GM21786 (cell line): ENCODE measurements around the gene AGFG2.

ENCODE experiments used
- ATAC-seq: cut with Tn5 transposase; IDR thresholded peaks from one replicate; pipeline ENCODE4 v1.9.1; 2021; ENCODE audit not compliant: unreplicated experiment

AGFG2 gene

DNA sequence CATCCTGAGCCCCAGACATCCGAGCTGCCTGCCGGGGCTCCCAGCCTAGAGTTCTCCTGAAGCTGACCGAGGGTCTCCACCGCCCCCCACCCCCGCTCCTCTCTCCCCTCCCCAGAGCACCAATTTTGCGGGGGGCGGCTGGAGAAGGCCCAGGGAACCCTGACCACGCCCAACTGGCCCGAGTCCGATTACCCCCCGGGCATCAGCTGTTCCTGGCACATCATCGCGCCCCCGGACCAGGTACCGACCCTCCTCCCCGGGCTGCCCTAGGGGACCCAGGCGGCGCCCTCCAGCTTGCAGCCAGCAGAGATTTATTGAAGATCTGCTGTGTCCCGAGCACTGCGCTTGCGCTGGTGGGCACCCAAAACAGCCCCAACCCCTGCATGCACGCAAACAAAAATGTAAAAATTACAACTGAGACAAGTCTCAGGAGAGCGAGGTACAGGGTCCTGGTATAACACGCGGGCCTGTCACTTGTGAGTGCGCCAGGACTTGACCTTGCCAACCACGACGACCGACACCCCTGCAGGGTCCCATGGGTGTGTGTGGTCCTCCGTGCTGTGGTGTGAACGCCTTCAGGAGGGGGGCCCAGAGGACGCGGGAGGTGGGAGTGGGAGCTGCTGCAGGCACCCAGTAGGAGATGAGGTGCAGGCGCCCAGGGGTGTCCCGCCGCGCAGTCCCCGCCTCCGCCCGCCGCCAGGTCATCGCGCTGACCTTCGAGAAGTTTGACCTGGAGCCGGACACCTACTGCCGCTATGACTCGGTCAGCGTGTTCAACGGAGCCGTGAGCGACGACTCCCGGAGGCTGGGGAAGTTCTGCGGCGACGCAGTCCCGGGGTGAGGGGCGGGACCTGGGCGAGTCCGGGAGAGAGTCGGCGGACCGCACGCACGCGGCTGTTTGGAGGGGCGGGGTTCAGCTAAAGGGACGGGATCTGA is 66.2 kb downstream of the AGFG2 start:
- no peak for ATAC-seq

DNA sequence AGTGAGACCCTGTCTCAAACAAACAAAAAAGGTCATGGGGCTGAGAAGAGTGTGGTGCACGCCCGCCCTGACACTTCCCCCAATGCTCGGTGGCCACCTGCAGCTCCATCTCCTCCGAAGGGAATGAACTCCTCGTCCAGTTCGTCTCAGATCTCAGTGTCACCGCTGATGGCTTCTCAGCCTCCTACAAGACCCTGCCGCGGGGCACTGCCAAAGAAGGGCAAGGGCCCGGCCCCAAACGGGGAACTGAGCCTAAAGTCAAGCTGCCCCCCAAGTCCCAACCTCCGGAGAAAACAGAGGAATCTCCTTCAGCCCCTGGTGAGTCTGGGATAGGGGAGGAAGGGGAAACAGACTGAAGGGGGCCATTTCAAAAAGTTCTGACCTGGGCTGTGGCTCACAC is 67.3 kb downstream of the AGFG2 start:
- ATAC-seq, result no peak

DNA sequence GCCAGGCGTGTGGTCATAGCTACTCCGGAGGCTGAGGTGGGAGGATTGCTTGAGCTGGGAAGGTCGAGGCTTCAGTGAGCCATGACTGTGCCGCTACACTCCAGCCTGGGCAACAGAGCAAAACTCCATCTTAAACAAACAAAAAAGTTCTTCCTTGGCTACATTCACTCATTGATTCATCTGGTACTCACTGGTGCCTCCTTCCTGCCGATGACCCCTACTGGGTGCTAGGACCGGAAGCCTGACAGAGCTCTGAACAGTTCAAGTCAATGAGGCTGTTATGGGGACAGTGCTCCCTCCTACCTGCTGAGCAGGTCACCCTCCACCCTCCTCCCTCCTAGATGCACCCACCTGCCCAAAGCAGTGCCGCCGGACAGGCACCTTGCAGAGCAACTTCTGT is 68.1 kb downstream of the AGFG2 start:
- ATAC-seq, result no peak

- ATAC-seq, result no peak
These were observed 71.0 kb downstream of the AGFG2 start for GRCh38 chr7:100609958-100610357.

- peak; percentile 90 for ATAC-seq
These were observed 73.2 kb downstream of the AGFG2 start, which contains the start of gene MOSPD3 for GRCh38 chr7:100611983-100612729. Gene MOSPD3, plus strand, starts transcription at chr7:100612540. Its CDS starts 252 bp downstream, at chr7:100612792.

- peak; percentile 1 for ATAC-seq
These were observed 73.9 kb downstream of the AGFG2 start for GRCh38 chr7:100612730-100613390.

GRCh38 chr7:100613412-100614175 is 74.6 kb downstream of the AGFG2 start:
- ATAC-seq, result no peak

- ATAC-seq, result no peak
These were observed 75.4 kb downstream of the AGFG2 start for GRCh38 chr7:100614308-100614861.
